MM.1S (cell line): ENCODE results near the gene IGDCC3.
"Not testable (repeated sequence)": the region's sequence is repeated elsewhere in the genome, so short reads cannot be mapped to it uniquely, and the experiment has no call there.

Source experiments
- EZH2 ChIP-seq: fragments of 300-600 bp; sonication (generic); optimal IDR thresholded peaks from 2 replicates; pipeline ENCODE3; 2017; ENCODE audit warnings: low read depth, mild to moderate bottlenecking, antibody characterized with exemption, low read length, mixed read lengths
- EZH2phosphoT487 ChIP-seq: fragments of 300-600 bp; sonication (generic); IDR thresholded peaks from 2 replicates; pipeline ENCODE4 v1.6.1; 2018; ENCODE audit warnings: antibody characterized with exemption, low read length
- TF ChIP-seq, protein P1 (sequence below): fragments of 300-600 bp; sonication (generic); IDR thresholded peaks from 2 replicates; pipeline ENCODE4 v1.5.1; 2016; ENCODE audit warnings: antibody characterized with exemption, low read length, mixed read lengths

DNA sequence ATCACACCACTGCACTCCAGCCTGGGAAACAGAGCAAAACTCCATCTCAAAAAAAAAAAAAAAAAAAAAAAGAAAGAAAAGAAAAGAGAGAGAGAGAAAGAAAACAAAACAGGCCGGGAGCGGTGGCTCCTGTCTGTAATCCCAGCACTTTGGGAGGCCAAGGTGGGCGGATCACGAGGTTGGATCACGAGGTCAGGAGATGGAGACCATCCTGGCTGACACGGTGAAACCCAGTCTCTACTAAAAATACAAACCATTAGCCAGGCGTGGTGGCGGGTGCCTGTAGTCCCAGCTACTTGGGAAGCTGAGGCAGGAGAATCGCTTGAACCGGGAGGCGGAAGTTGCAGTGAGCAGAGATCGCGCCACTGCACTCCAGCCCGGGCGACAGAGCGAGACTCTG, 20.7 kb upstream of the IGDCC3 start:
- TF ChIP-seq, protein P1, sequence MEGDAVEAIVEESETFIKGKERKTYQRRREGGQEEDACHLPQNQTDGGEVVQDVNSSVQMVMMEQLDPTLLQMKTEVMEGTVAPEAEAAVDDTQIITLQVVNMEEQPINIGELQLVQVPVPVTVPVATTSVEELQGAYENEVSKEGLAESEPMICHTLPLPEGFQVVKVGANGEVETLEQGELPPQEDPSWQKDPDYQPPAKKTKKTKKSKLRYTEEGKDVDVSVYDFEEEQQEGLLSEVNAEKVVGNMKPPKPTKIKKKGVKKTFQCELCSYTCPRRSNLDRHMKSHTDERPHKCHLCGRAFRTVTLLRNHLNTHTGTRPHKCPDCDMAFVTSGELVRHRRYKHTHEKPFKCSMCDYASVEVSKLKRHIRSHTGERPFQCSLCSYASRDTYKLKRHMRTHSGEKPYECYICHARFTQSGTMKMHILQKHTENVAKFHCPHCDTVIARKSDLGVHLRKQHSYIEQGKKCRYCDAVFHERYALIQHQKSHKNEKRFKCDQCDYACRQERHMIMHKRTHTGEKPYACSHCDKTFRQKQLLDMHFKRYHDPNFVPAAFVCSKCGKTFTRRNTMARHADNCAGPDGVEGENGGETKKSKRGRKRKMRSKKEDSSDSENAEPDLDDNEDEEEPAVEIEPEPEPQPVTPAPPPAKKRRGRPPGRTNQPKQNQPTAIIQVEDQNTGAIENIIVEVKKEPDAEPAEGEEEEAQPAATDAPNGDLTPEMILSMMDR: not testable (repeated sequence)
- not testable (repeated sequence) for TF ChIP-seq EZH2, EZH2phosphoT487
